Activated CD4-positive, alpha-beta T cell treated with anti-CD3 and anti-CD28 coated beads, Interleukin-10, Interleukin-2, amounts not matched to agents 100 ng/mL and 50 ng/mL, durations not matched to agents 16 hours and 8 hours (primary cell): ENCODE data around the gene PMF1.
"Not testable (repeated sequence)": the region's sequence is repeated elsewhere in the genome, so short reads cannot be mapped to it uniquely, and the experiment has no call there.

Experiments
- DNase-seq: peaks from one replicate; pipeline ENCODE4 v3.0.0-alpha.2; 2020

Gene PMF1

GRCh38 chr1:156212833-156213643 lies at the start of gene PMF1:
Gene PMF1 (plus strand): TSS chr1:156213007. CDS start chr1:156213016, 9 bp downstream.
- DNase-seq: peak; percentile 98

GRCh38 chr1:156163712-156164111 lies 49.1 kb upstream of the PMF1 start:
- no peak for DNase-seq

- no peak for DNase-seq
Observed at GRCh38 chr1:156164125-156164831, 48.5 kb upstream of the PMF1 start.

GRCh38 chr1:156165083-156165482 lies 47.7 kb upstream of the PMF1 start:
- no peak for DNase-seq

- DNase-seq: no peak
Observed at GRCh38 chr1:156167536-156167935, 45.3 kb upstream of the PMF1 start.

- no peak for DNase-seq
Observed at GRCh38 chr1:156172696-156173470, 39.9 kb upstream of the PMF1 start.

GRCh38 chr1:156176610-156177210 lies 36.1 kb upstream of the PMF1 start:
- DNase-seq: no peak

GRCh38 chr1:156177919-156178654 lies 34.7 kb upstream of the PMF1 start:
- DNase-seq: no peak

GRCh38 chr1:156180471-156180870 lies 32.3 kb upstream of the PMF1 start:
- DNase-seq: no peak

GRCh38 chr1:156181391-156181924 lies 31.3 kb upstream of the PMF1 start:
- DNase-seq: not testable (repeated sequence)

GRCh38 chr1:156182010-156182779 lies 30.6 kb upstream of the PMF1 start:
- DNase-seq: not testable (repeated sequence)

- not testable (repeated sequence) for DNase-seq
Observed at GRCh38 chr1:156186347-156187177, 26.2 kb upstream of the PMF1 start.

- DNase-seq: not testable (repeated sequence)
Observed at GRCh38 chr1:156190265-156190664, 22.5 kb upstream of the PMF1 start.

- DNase-seq: no peak
Observed at GRCh38 chr1:156191292-156191964, 21.4 kb upstream of the PMF1 start.

- no peak for DNase-seq
Observed at GRCh38 chr1:156193208-156193487, 19.7 kb upstream of the PMF1 start.

GRCh38 chr1:156193488-156194299 lies 19.1 kb upstream of the PMF1 start, which contains the start of gene SLC25A44:
Gene SLC25A44 (plus strand): TSS chr1:156194104. CDS start chr1:156199848, 5,744 bp downstream.
- DNase-seq: peak; percentile 99

- DNase-seq: no peak
Observed at GRCh38 chr1:156194300-156194652, 18.5 kb upstream of the PMF1 start.

GRCh38 chr1:156195853-156196252 lies 17.0 kb upstream of the PMF1 start:
- no peak for DNase-seq

- no peak for DNase-seq
Observed at GRCh38 chr1:156196445-156196844, 16.4 kb upstream of the PMF1 start.
